RWPE1 (cell line): ENCODE measurements around the gene GRIN2A.

ENCODE experiments used
- CTCF ChIA-PET: fragments of 350-600 bp; sonication (Branson Sonifier 250); formaldehyde crosslinking; extraction: SDS; loops from one replicate; lab custom pipeline; 2021; lab: Yijun Ruan, JAX
- POLR2A ChIA-PET: fragments of 400-600 bp; formaldehyde crosslinking; extraction: SDS; loops from one replicate; lab custom pipeline; 2020; ENCODE audit warnings: antibody characterized with exemption; ENCODE audit not compliant: low non-redundant PET; lab: Yijun Ruan, JAX
- DNase-seq: peaks from one replicate; pipeline ENCODE4 v3.0.0; 2012; ENCODE audit warnings: low spot score
- H3K27ac ChIP-seq: fragments of 450-650 bp; 2 replicates; pipeline ENCODE4 v1.5.1; 2017
- CTCF ChIP-seq: fragments of 450-650 bp; conservative IDR thresholded peaks from 2 replicates; pipeline ENCODE4 v1.5.1; 2017; ENCODE audit warnings: low read depth, mild to moderate bottlenecking

The GRIN2A gene

GRCh38 chr16:10111156-10111761, 71.0 kb downstream of the GRIN2A start:
- ChIA-PET CTCF (no interaction called here), POLR2A (no interaction called here)
- no peak for TF ChIP-seq CTCF
- H3K27ac ChIP-seq, result no peak overlapping the region
- no peak for DNase-seq

DNA sequence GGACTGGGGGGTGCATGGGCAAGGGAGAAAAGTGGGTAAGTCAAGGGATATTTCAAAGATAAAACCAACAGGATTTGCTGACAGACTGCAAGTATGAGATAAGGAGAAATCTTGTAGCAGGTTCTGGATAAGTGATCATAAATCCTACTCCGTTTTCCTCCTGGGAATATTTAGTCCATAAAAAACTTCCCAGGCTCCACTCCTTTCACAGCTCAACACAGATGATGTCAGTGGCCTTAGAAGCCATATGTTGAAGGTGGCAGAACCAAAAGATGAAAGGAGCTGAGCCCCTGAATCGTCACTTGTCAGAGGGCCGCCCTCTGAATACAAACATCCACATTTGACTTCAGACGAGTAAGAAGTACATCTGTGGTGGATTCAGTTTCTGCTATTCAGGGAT, 71.7 kb downstream of the GRIN2A start:
- ChIA-PET CTCF (interaction anchor here (0.7 kb wide), 3 partner anchors 12 to 213 kb away, joined by 3 to 4 read pairs (median 3); no protein-coding TSS in a partner anchor), POLR2A (no interaction called here)
- no peak for DNase-seq
- H3K27ac ChIP-seq, result no peak overlapping the region
- no peak for TF ChIP-seq CTCF

DNA sequence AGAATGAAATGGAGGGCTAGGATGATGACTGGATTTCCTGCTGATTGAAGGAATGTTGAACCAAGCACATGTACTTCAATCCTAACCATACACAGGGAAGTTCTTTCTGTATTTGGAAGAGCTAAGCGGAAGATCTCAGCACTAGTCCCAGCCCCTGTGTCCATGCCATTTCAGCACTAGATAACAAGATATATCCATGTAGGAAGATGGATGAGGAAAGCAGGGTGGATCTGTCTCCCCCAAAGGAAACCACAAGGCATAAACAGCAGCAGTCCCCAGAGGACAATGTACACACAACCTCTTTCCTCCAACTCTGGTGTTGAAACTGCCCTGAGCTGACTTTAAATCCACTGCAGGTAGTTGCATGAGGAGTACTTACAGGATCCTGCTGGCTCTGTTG, 75.1 kb downstream of the GRIN2A start:
- CTCF ChIA-PET, result interaction anchor here (1.1 kb wide), 1 partner anchor 13 kb away, joined by 3 read pairs; no protein-coding TSS in a partner anchor

GRCh38 chr16:10103700-10104099, 78.5 kb downstream of the GRIN2A start:
- no peak for DNase-seq
- H3K27ac ChIP-seq, result no peak overlapping the region
- POLR2A ChIA-PET, result no interaction called here
- TF ChIP-seq CTCF, result no peak
- CTCF ChIA-PET, result no interaction called here

More for the DNA sequence above, 75.1 kb downstream of the GRIN2A start:
- POLR2A ChIA-PET, result no interaction called here
- TF ChIP-seq CTCF, result no peak
- DNase-seq, result no peak
- H3K27ac ChIP-seq, result no peak overlapping the region

DNA sequence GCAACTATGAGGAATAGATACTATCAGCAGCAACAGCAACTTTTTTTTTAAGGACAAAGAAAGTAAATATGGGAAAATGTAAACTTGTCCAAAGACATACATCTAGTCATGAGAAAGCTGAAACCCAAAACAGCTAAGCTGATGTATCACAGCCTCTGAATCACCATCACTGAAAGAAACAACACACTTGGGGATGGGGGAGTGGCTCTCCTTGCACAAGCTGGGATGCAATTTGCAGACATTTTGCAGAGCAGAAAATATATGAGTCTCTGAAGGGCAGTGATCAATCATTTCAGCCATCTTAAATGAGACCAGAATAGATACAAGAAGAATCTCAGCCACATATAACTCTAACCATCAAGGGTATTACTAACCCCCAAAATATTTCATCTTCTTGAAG, 79.1 kb downstream of the GRIN2A start:
- H3K27ac ChIP-seq, result no peak overlapping the region
- TF ChIP-seq CTCF, result no peak
- DNase-seq, result no peak
- ChIA-PET POLR2A (no interaction called here), CTCF (no interaction called here)

DNA sequence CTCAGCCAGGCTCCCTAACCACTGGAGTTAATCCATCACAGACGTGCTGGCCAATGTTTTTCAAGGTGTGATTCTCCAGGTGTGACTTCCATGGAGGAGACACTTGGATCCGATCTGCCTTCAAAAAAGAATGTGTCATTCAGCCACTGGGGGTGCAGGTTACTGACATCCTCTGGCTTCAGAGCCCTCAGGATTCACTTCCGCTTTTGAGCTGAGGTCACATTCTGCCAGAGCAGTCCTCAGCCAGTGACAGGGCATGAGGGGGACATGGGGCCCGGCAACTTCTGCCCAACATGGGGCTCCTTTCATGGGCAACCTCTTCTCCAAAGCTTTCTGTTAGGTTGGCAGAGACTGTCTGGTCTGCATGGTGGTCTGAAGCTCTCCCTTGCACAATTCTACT, 81.4 kb downstream of the GRIN2A start:
- ChIA-PET CTCF (interaction anchor here (0.6 kb wide), 1 partner anchor 1082 kb away, joined by 3 read pairs; no protein-coding TSS in a partner anchor), POLR2A (no interaction called here)
- no peak for TF ChIP-seq CTCF
- H3K27ac ChIP-seq, result no peak overlapping the region
- no peak for DNase-seq
